HS-27A (cell line): ENCODE results near the gene C16orf87.
"Not testable (repeated sequence)": the region's sequence is repeated elsewhere in the genome, so short reads cannot be mapped to it uniquely, and the experiment has no call there.

Experiments used
- DNase-seq: peaks from one replicate; pipeline ENCODE4 v3.0.0-alpha.2; 2012; ENCODE audit warnings: low read depth, missing footprints

The C16orf87 gene

DNA sequence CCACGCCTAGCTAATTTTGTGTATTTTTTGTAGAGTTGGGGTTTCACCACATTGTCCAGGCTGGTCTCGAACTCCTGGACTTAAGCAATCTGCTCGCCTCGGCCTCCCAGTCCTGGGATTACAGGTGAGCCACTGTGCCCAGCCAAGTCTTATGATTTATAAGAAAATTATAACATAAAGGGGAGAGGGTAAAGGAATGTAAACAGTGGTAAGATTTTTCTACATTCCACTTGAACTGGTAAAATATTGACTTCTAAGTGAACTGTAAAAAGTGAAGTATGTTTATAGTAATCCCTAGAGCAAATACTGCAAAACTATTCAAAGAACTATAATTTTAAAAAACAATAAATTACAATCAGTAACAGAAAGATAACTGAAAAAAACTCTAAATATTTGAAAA lies 33.5 kb downstream of the C16orf87 start:
- DNase-seq: no peak

DNA sequence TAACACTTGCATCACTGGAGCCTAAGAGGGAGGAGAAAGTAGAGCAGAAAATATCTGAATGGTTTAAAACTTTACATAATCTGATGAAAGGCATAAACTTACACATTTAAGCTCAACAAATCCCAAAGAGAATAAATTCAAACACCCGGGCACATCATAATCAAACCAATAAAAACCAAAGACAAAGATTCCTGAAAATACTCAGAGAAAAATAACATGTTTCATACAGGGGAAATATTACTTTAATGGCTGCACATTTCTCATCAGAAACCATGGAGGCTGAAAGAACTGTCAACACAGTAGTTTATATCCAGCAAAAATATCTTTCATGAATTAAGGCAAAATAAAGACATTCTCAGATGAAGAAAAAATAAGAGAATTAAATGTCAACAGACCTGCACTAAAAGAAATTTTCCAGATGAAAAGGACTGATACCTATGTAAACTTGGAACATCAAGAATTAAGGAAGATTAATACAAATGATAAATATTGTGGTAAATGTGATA lies 34.2 kb downstream of the C16orf87 start:
- DNase-seq: no peak

DNA sequence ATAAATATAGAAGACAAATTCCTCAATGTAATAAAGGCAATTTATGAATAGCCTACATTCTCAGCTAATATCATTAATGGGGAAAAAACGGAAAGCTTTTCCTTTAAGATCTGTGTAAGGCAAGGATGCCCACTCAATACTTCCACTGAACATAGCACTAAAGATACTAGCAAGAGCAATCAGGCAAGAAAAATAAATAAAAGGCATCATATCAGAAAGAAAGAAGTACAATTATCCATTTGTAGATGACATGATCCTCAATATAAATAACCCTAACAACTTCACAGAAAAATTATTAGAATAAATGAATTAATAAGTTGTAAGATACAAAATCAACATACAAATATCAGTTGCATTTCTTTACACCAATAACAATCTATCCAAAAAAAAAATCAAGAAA lies 37.1 kb downstream of the C16orf87 start:
- DNase-seq: no peak

DNA sequence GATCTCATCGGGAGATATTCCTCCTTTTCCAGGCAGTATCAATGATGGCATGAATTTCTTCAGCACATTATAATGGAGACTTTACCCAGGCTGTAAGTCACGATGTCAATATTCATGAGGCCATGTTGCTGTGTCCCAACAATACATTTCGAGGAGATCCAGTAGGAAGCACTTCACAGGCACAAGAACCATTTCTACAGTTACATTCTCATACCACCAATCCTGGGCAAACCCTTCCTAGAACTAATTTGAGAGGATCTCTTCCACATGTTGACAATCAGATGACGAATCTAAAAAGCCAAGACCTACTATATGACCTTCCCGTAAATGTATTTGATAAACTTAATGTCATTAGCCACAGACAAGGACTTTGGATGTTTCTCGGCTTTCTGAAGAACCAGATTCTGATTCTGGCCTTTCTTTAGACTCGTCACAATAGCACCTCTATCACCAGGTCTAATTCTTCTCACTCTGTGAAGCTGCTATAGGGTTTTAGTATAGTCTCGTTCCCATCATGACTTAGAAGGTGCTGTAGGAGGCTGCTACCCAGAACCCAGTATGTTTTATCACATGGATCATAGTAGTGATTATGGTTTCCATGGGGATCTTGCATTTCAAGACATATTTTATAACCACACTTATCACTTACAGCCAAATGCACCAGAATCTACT lies 40.2 kb downstream of the C16orf87 start:
- no peak for DNase-seq

DNA sequence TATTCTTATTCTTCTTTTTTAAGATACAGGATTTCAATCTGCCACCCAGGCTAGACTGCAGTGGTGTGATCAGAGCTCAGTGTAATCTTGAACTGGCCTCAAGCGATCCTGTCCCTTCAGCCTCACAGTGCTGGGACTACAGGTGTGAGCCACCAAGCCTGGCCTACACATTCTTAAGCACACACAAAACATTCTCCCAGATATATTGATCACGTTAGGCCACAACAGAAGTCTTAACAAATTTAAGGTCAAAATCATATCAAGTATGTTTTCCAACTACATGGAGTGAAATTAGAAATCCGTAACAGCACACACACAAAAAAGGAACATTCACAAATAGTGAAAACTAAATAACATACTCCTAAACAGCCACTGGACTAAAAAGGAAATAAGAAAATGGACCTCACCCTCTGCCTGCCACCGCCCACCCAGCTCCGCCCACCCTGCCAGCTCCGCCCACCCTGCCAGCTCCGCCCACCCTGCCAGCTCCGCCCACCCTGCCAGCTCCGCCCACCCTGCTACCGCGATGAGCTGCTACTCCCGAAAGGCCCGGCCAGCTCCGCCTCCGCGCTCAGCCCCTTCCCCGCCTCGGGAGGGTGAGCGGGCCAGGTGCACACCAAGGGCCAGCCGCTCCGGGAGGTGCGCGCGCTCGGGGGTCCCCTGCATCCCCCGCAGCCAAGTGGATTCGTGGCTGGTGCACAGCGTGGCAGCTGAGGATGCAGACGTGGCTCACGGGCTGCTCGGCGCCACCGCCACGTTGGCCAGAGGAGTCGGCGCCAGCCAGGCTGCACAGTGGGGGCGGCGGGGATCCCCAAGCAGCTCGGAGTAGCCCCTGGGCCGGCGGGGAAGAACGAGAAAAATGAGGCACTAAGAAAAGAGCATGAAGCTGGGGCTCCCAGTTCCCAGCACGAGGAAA lies 41.2 kb downstream of the C16orf87 start:
- no peak for DNase-seq

DNA sequence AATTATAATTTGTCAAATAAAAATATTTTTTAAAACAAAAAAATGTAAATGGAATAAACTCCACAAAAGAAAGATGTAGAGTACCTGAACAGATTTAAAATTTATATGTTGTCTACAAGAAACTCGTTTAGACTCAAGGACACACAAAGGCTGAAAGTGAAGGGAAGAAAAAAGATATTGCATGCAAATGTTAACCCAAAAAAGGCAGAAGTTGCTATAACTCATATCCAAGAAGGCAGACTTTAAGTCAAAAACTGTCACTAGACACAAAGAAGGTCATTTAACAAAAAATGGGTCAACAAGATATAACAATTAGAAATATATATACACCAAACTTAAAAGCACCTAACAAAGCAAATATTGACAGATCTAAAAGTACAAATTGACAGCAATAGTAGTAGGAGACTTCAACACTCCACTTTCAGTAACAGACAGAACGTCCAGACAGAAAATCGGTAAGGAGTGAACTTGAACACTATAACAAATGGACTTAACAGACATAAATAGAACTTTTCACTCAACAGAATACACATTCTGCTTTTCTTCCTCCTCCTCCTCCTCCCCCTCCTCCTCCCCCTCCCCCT lies 42.0 kb downstream of the C16orf87 start:
- DNase-seq: no peak

DNA sequence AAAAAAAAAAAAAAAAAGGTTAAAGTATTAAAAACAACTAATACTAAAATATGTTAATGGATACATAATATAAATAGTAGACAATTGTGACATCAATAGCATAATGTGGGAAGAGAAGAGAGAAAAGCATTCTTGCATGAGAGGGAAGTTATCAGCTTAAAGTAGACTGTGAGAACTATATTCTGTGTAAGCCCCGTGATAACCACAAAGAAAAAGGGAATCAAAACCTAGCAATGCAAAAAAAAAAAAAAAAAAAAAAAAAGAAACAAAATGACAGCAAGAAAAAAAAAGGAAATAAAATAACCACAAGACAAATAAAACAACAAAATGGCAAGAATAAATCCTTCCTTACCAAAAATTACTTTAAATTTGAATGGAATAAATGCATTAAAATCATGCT lies 43.1 kb downstream of the C16orf87 start:
- DNase-seq: no peak

DNA sequence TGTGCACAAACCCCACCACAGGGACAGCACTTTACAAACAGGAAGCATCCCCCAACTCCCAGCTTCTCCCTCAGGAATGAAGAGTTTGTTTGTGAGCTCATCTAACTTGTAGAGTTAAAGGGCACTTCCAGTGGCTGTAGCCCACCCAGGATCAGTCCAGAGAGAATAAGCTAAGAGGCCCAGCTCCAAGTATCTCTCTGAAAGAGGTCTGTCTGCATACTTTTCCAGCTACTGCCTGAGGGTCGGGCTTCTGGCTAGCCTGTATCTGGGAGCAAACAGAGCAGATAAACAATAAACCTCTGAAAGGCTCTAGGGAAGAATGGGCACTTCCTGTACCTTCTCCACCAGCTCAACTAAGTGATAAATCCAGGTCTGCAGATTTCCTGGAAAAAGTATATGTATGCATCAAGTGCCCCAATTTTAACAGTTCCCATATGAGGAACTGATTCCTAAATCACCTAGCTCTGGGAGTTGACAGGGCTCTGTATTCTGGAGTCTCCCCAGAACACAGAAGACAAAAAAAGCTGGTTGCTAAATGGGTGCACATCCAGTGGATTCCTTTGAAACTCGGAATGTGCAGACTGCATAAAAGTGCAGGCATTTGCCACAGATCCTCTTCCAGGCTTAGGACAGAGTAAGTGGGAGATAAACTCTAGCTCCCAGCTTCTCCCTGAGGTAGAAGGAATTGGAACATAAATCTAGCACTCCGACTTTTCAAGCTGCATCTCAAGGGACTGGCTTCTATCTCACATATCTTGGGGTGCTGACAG lies 45.7 kb downstream of the C16orf87 start:
- no peak for DNase-seq

DNA sequence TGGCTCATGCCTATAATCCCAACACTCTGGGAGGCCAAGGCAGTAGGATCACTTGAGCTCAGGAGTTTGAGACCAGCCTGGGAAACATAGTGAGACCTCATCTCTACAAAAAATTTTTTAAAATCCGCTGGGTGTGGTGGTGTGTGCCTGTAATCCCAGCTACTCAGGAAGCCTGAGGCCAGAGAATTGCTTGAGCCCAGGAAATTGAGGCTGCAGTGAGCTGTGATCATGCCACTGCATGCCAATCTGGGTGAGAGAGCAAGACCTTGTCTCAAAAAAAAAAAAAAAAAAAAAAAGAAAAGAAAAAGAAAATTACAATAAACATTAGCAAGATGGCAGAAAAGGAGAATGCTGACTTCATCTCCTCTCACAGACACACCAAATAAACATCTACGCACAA lies 46.4 kb downstream of the C16orf87 start:
- DNase-seq: not testable (repeated sequence)

DNA sequence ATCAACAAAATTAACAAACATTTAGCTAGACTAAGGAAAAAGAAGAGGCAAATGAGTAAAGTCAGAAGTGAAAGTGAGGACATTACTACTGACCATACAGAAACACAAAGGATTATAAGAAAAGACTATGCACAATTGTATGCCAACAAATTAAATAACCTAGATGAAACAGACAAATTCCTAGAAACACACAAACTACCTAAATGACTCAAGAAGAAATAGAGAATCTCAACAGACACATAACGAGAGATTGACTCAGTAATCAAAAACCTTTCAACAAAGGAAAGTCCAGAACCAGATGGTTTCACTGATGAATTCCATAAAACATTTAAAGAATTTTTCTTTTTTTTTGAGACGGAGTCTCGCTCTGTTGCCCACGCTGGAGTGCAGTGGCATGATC lies 47.2 kb downstream of the C16orf87 start:
- DNase-seq: no peak

DNA sequence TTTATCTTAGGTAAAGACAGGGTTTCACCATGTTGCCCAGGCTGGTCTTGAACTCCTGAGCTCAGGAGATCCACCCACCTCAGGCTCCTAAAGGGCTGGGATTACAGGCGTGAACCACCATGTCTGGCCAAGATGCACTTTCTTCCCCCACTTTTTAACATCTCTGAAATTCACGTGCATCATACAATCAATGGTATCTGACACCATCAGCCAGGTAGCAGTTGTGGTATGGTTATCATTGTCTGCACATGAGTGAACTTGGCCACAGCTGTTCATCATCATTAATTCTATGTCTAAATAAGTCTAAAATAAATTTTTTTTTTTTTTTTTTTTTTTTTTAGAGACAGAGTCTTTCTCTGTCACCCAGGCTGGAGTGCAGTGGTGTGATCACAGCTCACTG lies 48.7 kb downstream of the C16orf87 start:
- DNase-seq: no peak

DNA sequence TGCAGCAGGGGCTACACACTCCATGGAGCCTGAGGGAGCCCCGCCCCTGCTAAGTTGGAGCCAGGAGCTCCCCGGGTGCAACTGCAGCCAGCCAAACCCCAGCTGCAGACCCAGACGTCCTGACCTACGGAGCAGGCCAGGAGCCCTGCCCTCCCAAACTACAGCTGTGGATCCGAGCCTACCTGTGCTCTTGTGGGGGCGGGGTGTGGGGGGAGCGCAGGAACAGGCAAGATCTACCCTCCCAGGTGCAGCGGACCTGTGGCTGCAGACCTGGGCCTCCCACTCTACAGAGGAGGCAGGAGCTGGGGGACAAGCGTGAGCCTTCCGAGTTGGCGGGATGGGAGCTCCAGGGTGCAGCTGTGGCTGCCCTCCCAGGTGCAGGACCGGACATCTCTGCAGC lies 53.2 kb downstream of the C16orf87 start:
- no peak for DNase-seq

DNA sequence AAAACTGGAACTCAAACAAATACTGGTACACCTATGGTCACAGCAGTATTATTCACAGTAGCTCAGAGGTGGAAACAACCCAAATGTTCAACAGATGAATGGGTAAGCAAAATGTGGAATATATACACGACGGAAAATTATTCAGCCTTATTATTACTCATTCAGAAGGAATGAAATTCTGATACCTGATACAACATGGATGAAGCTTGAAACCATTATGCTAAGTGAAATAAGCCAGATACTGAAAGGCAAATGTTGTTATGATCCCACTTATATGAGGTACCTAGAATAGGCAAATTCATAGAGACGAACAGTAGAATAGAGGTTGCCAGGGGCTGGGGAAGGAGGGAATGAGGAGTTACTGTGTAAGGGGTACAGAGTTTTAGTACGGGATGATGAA lies 55.8 kb downstream of the C16orf87 start:
- DNase-seq: no peak

DNA sequence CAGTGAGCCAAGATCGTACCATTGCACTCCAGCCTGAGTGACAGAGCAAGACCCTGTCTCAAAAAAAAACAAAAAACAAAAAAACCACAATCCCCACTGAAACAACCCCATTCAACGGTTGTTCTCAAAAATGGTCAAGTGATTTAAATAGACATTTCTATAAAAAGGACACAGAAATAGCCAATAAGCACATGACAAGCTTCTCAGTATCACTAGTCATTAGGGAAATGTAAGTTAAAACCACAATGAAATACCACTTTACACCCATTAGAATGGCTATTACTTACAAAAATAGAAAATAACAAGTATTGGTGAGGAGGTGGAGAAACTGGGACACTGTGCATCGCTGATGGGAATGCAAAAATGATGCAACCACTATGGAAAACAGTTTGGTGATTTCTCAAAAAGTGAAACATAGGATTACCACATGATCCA lies 56.2 kb downstream of the C16orf87 start:
- no peak for DNase-seq

DNA sequence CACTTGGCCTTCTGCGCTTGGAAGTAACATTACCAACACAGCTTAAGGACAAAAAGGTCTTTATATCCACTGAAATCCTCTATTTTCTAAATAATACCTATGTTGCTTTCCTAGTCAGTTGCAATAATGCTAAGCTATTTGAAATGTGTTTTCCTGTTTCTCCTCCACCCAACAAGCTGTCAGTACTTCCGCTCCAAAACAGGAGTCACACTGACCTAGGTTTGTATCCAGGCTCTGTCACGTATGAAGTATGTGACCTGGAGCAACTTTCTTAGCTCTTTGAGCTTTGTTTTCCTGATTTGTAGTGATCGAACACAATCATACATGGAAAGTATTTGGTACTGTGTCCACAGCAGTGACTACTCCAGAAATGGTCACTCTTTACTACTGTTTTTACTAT lies 58.5 kb downstream of the C16orf87 start:
- DNase-seq: no peak

DNA sequence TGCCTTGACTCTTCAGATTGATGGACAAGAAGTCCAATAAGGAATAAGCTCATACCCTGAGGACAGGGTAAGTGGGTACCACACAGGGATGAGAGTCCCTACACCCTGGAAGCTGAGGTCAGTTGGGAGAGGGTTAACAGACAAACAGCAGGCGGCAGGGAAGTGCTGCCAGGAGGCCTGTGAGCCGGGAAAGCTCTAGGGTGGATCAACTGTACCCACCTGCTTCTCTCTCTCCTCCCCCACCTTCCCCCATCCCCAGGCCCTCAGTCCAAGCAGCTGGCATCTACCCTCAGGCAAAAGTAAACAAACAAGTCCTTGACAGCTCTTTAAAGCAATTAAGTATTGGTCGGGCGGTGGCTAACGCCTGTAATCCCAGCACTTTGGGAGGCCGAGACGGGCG lies 62.2 kb downstream of the C16orf87 start:
- DNase-seq: no peak

DNA sequence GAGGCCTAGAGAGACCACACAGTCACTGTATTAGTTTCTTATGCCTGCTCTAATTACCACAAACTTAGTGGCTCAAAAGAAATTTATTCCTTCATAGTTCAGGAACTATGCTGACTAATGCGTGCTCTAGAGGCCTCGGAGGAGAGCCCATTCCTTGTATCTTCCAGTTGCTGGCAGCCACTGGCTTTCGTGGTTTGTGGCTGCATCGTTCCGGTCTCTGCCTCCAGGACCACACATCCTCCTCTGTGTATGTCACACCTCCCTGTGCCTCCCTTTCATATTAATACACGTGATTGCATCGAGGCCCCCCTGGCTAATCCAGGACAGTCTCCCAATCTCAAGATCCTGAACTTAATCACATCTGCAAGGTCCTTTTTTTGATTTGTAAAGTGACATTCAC lies 65.9 kb downstream of the C16orf87 start:
- no peak for DNase-seq

DNA sequence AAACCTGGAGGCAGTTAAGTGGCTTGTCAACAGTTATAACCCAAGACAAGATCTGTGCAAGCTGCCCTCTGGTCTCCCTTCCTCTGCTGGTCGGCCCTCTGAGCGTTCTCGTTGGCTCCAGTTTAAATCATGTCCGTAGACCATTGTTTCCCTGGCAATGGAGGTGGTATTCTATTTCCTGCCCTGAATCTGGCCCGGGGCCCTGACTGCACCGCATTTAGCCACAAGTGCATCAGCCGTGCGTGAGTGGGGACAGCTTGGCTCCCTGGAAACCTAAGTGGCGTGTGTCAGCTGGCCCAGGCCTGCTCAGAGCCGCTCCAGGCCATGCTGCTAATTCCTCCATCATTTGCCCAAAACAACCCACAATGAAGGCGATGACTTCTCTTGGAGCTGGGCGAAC lies 67.8 kb downstream of the C16orf87 start:
- DNase-seq: no peak

DNA sequence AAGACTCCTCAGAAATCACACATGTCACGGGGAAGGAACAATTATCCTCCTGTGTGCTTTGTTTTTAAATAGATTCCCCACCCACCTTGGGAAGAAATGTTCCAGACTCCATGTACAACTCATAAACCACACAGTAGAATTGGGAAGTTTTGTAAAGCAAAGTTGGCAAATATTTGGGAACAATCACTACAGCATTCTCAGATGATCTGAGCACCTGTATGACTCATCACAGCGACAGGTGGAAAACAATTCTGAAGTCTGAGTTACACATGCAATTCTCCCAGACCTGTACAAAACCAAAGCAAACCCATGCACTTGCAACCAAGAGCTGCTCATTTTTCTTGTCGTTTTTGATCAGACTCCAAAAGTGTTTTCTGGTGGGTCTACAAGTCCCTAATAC lies 68.4 kb downstream of the C16orf87 start:
- no peak for DNase-seq

DNA sequence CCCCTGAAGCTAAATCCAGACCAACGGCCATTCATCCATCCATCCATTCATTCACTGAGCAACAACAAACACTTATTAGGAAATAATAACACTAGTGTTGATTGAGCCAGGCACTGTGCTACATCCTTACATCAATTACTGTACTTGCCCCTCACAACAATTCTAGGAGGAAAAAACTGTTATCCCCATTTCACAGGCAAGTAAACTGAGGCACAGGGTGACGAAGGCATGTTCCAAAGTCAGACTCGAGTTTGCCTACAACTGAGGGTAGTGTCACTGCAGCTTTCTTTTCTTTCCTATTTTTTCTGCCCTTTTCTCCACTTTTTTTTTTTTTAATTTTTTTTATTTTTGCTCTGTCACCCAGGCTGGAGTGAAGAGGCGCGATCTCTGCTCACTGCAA lies 71.7 kb downstream of the C16orf87 start:
- no peak for DNase-seq

DNA sequence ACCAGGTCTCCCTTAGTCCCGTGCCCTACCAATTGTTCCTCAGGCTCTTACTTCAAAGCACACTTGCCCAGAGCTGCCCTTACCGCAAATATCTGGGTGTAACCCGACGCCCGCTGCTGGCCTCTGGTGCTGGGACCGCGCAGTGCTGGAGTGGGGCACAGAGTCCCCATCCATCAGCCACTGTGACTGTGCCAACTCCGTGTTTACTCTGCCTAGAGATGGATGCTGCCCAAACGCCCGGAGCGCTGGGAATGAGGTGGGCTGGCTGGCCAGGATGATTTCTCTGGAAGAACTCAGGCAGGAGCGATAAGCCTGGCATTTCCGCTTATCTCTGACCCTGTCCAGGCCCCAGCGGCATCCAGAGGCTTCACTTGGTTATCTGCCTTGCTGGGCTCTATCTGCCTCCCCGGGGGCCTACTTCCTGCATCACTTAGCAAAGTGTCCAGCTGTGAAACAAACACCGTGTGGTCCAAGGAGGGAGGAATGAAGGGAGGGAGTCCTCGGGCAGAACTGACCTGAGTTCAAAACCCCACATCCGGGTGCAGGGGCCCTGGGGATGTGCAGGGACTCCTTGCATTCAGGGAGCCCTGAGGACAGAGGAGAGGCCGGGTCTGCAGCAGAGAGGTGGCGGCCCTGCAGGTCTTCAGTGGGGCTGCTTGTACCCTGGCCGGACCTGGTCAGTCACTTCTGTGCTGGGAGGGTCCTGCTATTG lies 73.5 kb downstream of the C16orf87 start:
- no peak for DNase-seq

DNA sequence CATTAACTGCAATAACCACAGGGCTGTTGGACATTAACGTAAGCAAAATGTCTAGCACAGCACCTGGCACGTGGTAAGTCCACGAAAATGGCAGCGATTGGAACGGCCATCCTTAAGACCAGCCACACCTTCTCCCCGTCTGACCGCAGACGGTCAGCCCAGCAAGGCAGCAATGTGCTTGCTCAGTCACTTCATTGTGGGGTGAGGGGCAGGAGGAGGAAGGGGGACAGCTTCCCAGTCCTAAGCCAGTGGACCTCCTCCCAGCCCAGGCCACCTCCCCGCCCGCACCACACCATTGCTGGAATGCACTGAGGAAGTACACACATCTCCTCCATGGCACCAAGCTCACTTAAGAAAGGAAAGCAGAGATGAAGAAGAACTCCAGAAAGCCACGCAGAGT lies 74.2 kb downstream of the C16orf87 start:
- no peak for DNase-seq
